Tongue (tissue), 2 donors: ENCODE measurements around the gene TSPAN2. TPM values are rescaled to one million over a fixed set of nuclear protein-coding genes. Genes with fewer than 3 reads are reported as not detected.
"Not testable (repeated sequence)": the region's sequence is repeated elsewhere in the genome, so short reads cannot be mapped to it uniquely, and the experiment has no call there.

ENCODE experiments used
- DNase-seq: peaks from one replicate; pipeline ENCODE4 v3.0.0-alpha.2; 2015
- total RNA-seq: library from RNA; depleted of rRNA; stranded (reverse); fragments of >200 nt; gene quantifications from one replicate; pipeline ENCODE4 v1.2.3, GENCODE V29; 2014

TSPAN2 gene
- total RNA-seq, 1 donor from 2014 or later = 14.0 TPM

DNA sequence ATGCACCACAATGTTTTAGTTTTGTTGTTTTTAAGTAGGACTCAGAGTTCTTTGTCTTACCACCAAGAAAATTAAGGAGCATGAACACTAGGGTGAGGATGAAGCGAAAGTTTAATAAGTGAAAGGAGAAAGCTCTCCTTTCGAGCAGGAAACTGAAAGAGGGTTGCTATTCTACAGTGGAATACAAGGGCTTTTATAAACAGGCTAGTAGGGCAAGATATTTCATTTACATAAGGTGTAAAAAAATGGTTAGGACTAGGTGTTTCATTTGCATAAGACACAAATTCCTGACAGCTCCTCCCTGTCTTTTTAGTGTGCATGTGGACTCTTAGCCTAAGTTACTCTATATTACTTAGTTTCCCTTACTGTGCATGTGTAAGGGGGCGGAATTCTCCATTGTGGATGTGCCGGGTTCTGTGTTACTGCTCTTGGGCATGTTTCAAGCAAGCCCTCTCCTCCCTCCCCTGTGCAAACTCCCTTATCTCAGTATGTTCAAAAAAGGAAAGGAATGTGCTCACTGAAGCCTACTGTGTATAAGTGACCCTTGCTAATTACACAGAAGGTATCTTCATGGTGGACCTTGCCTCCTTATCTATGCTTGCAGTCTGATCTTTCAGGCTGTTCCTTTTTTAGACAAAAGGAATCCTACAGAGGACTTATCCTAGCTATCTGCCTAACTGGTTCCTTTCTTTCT is 52.3 kb downstream of the TSPAN2 start:
- DNase-seq = no peak

DNA sequence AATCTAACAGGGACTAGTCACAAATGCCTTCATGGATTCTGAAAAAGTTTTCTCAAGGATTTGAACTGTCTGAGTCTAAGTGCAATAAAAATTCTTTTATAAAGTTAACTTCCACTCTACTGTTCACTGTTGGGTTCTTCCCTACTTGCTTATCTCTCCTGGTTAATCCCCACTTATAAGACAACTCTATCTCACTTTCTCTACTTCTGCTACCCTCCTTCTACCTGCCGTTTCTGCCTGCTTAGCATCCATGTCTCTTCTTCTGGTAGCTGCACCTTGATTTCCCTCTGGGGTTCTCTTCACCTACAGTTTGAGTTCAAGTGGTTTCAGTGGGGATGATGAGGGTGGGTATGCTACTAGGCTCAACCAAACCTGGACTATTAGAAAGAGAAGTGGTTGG is 53.7 kb downstream of the TSPAN2 start:
- DNase-seq = no peak

DNA sequence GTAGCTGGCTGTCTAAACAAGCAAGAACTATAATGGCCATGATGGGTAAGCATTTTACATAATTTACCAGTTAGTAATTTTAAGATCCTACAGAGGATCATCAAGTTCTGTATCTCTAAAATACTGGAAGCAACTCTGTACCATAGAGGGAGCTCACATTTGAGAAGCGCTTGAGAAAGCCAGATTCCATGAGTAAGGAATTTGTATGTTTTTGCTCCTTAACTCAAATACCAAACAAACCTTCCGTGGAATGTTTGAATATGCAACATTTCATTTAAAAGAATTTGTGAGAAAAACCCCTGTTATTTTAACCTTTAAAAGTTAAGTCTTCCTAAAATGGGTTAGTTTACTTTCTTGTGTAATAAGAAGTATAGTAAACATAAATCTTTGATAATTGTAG is 57.7 kb downstream of the TSPAN2 start:
- DNase-seq = no peak

DNA sequence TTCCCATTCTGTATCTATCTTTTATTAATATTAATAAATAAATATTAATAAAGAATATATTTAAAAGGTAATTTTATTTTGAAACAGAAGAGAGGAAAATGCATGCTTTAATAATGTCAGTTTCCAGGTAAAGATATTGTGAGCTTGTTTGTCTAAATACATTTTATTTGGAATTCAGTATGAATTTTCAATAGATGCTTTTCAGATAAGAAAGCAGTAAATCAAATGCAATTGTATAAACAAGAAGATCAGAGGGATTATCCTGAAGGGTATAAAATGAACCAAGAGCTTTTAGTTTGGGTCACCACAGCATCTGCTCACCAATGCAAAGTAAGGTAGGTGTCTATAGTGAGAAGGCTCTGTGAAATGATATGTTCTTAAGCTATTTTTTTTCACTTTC is 59.8 kb downstream of the TSPAN2 start, which contains the start of gene TSHB:
TSS of gene TSHB (plus strand) at position 301 of the 400 bp plus-strand sequence. CDS start 3,537 bp downstream, outside the sequence.
- DNase-seq = no peak

DNA sequence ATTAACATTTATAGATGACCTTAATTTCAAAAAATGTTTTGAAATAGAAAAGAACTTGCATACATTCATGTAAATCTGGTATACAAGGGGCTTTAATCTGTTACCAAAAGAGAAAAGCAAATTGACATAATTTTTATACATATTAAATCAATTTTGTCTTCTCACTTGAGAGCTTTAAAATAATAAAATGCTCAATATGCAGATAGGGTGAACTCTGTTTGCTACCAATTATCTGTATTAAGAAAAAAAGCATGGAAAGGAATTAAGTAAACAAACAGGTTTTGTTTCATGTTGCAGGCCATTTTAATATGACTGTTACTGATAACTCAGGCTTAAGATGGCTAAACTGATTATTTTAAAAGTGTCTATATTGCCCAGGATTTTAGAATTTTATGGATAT is 65.7 kb downstream of the TSPAN2 start:
- DNase-seq = no peak

DNA sequence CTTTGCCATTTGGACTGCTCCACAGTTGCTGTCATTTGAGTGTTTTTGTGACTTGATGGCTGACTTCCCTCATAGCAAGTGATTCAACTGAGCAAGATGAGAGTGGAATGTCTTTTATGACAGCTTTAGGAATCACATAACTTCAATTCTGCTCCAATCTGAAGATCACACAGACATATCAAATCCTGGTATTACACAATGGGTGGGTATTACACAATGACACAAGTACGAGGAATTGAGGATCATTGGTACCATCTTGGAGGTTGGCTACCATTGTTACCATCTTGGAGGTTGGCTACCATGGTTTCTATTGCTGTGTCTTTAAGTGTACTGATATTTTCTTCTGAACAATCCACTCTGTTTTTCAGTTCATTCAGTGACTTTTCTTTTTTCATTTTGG is 68.2 kb downstream of the TSPAN2 start:
- DNase-seq = no peak

DNA sequence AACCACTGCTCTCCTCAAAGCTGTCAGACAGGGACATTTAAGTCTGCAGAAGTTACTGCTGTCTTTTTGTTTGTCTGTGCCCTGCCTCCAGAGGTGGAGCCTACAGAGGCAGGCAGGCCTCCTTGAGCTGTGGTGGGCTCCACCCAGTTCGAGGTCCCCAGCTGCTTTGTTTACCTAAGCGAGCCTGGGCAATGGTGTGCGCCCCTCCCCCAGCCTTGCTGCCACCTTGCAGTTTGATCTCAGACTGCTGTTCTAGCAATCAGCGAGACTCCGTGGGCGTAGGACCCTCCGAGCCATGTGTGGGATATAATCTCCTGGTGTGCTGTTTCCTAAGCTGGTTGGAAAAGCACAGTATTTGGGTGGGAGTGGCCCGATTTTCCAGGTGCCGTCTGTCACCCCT is 69.8 kb downstream of the TSPAN2 start:
- DNase-seq = not testable (repeated sequence)

DNA sequence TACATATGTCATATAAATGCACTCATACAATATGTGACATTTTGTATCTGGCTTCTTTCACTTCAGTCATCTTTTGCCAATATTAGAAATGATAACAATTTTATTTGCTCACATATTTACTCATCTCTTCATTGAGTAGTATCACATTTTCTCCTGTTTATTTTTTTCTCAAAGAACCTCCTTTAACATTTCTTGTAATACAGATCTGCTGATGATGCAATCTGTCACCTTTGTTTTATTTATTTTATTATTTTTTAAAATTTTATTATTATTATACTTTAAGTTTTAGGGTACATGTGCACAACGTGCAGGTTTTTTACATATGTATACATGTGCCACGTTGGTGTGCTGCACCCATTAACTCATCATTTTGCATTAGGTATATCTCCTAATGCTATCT is 75.5 kb downstream of the TSPAN2 start:
- DNase-seq = no peak

DNA sequence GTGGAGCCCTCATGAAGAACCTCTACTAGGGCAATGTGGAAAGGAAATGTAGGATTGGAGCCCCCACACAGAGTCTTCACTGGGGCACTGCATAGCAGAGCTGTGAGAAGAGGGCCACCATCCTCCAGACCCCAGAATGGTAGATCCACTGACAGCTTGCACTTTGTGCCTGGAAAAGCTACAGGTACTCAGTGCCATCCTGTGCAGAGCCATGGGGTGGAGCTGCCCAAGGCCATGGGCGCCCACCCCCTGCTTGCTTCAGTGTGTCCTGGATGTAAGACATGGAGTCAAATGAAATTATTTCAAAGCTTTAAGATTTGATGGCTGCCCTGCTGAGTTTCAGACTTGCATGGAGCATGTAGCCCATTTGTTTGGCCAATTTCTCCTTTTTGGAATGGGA is 76.9 kb downstream of the TSPAN2 start:
- DNase-seq = no peak

DNA sequence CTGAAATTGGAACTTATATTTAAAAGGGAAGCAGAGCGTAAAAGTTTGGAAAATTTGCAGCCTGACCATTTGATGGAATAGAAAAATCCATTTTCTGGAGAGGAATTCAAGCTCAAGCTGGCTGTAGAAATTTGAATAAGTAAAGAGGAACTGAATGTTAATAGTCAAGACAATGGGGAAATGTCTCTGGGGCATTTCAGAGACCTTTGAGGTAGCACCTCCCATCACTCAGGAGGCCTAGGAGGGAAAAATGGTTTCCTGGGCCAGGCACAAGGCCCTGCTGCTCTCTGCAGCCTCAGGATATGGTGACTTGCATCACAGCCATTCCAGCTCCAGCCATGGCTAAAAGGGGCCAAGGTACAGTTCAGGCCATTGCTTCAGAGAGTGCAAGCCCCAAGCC is 77.3 kb downstream of the TSPAN2 start:
- no peak for DNase-seq

DNA sequence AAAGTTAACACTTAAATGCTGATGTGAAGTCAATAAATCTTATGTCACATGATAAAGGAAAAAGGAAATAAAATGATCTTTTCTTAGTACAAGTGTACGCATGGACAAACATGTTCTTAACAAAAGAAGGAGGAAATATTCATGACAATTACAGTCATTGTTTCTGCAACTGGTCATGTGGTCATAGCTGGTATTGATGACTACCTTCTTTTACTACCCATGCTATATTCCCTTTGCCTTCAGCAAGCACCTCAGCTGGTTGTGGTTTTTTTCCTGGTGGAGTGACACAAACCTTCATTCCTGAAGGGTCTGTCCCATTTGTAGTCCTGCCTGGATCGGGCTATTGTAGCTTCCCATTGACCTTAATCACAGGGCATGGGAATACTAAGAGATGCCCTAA is 83.1 kb downstream of the TSPAN2 start:
- no peak for DNase-seq

Other genes with a start within 250 kb of the TSPAN2 start
- not detected for gene SYCP1, start 234.6 kb downstream of the TSPAN2 start, total RNA-seq
- gene TSHB, start 59.7 kb downstream of the TSPAN2 start, total RNA-seq = not detected
- gene NGF, start 248.7 kb upstream of the TSPAN2 start, total RNA-seq = 2.3 TPM